Neural progenitor cell (in vitro differentiated cells): ENCODE data around the gene JAKMIP2.

ENCODE experiments used
- CTCF ChIP-seq: fragments of 200-600 bp; sonication (generic); IDR thresholded peaks from 2 replicates; pipeline ENCODE4 v1.5.1; 2017; ENCODE audit warnings: antibody characterized with exemption, mild to moderate bottlenecking
- EZH2 ChIP-seq: fragments of 200-600 bp; sonication (generic); IDR thresholded peaks from 2 replicates; pipeline ENCODE4 v1.6.1; 2017; ENCODE audit warnings: antibody characterized with exemption, mild to moderate bottlenecking, moderate library complexity
- EZH2phosphoT487 ChIP-seq: fragments of 200-600 bp; sonication (generic); IDR thresholded peaks from 2 replicates; pipeline ENCODE4 v1.6.1; 2017; ENCODE audit warnings: antibody characterized with exemption

- TF ChIP-seq CTCF (no peak), EZH2 (no peak), EZH2phosphoT487 (no peak)
Measured at GRCh38 chr5:147573211-147573610, 209.3 kb downstream of the JAKMIP2 start.
